GM21526 (cell line): ENCODE data around the gene LOXHD1.

Source experiments
- ATAC-seq: cut with Tn5 transposase; IDR thresholded peaks from one replicate; pipeline ENCODE4 v1.9.1; 2021; ENCODE audit warnings: moderate library complexity; ENCODE audit not compliant: unreplicated experiment, low FRiP score

LOXHD1 gene

DNA sequence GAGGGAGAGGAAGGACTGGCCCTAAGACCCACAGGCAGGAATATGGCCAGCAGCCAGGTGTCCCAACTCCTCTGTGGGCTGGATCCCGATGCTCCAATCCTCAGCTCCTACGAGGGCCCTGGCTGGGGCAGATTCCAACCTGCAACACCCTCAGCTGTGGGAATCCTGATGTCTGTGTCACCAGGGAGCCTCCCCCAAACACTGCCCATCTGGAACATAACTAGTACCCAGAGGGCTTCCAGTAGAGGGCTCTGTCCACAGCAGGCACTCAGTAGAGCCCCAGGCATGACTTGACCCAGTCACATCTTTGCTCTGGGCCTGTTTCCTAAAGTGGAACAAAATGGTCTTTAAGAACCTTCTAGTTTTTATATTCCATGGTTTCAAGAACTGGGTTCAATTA lies 20.6 kb upstream of the LOXHD1 start:
- ATAC-seq = no peak

- ATAC-seq = no peak
These were observed 19.3 kb upstream of the LOXHD1 start for GRCh38 chr18:46676182-46676835.

DNA sequence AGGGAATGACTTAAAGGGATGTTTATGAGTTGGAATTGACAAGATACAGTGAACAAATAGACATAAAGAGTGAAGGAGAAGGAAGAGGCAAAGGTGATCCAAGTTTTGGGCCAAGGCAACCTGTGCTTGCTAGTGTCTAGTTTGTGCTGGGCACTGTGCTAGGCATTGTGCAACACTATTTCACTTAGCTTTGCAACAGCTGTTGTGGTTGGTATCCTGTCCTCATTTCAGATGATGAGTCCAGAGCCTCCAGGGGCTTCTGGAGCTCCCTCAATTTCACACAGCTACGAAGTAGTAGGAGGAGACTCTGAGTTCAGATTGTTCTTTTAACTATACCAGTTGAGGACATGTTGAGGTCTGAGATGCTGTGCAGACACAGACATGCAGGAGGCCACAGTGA lies 18.1 kb upstream of the LOXHD1 start:
- no peak for ATAC-seq

GRCh38 chr18:46672062-46672970 lies 15.3 kb upstream of the LOXHD1 start:
- no peak for ATAC-seq

GRCh38 chr18:46668694-46669093 lies 11.7 kb upstream of the LOXHD1 start:
- ATAC-seq = no peak

- no peak for ATAC-seq
These were observed 11.1 kb upstream of the LOXHD1 start for GRCh38 chr18:46668135-46668534.

GRCh38 chr18:46663539-46663938 lies 6.5 kb upstream of the LOXHD1 start:
- no peak for ATAC-seq

DNA sequence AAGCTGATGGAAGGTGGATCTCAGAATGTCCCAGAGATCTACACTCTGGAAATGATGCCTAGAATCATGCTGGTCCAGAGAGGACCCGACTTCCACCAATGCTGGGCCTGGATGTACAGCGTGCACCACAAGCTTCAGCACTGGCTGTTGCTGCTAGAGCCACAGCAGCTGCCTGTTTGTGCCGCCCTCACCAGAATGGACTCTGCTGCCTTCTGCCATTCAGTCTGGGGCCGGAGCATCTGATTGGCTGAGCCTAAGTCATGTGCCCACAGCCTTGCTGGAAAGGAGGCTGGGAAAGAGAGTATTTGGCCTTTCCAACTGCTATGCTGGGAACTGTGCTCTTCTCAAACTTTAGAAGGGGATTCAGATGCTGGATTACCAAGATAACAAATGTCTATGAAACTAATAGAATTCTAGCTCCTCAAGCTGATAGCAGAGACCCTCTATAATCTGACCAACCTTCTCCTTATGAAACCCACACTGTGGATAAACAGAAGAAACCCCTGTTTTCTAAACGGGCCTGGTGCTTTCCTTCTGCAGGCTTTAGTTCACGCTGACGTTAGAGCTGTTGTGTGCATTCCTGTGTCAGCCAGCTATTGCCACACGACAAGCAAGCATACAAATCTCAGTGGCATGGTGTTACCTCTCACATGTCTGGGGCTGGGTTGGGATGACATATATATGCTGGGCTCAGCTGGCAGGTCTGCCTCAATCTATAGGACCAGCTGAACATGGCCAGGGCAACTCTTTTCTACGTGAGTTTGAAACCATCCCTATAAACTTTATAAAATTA lies 4.1 kb upstream of the LOXHD1 start:
- no peak for ATAC-seq

DNA sequence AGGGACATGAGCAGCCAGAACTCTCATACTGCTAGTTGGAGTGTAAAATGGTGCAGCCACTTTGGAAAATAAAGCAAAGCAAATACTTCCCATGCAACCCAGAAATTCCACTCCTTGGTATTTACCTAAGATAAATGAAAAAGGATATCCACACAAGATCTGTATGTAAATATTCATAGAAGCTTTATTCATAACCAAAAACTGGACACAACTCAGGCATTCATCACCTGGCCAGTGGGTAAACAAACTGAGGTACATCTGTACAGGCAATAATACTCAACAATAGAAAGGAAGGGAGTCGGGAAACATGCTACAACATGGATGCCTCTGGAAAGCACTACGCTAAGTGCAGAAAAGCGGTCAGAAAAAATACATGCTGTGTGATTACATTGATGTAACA lies 2.5 kb upstream of the LOXHD1 start:
- no peak for ATAC-seq

- ATAC-seq = no peak
These were observed 500 bp downstream of the LOXHD1 start for GRCh38 chr18:46656326-46657114.

GRCh38 chr18:46652372-46652771 lies 4.6 kb downstream of the LOXHD1 start:
- no peak for ATAC-seq

- no peak for ATAC-seq
These were observed 6.3 kb downstream of the LOXHD1 start for GRCh38 chr18:46650681-46651080.

GRCh38 chr18:46649071-46649862 lies 7.8 kb downstream of the LOXHD1 start:
- ATAC-seq = no peak

GRCh38 chr18:46646468-46646867 lies 10.6 kb downstream of the LOXHD1 start:
- no peak for ATAC-seq

- no peak for ATAC-seq
These were observed 14.5 kb downstream of the LOXHD1 start for GRCh38 chr18:46642561-46642960.

- ATAC-seq = no peak
These were observed 15.1 kb downstream of the LOXHD1 start for GRCh38 chr18:46641917-46642316.

DNA sequence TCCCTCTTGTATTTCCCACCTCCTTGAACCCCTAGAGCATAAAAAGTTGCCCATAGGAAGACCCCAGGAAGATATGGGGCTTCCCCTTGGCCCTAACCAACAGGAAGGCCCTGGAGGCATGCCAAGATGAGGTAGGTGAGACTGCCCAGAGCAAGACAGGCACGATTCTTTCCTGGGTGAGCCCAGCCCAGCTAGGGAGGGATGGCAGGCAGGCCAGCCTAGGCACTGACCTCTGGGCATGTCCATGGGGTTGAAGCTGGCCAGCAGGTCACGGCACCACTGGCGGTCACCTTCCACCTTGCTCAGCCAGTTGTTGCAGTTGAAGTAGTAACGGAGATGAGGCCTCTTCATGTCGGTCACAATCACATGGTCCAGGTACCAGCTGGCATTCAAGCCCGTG lies 17.6 kb downstream of the LOXHD1 start:
- ATAC-seq = no peak

DNA sequence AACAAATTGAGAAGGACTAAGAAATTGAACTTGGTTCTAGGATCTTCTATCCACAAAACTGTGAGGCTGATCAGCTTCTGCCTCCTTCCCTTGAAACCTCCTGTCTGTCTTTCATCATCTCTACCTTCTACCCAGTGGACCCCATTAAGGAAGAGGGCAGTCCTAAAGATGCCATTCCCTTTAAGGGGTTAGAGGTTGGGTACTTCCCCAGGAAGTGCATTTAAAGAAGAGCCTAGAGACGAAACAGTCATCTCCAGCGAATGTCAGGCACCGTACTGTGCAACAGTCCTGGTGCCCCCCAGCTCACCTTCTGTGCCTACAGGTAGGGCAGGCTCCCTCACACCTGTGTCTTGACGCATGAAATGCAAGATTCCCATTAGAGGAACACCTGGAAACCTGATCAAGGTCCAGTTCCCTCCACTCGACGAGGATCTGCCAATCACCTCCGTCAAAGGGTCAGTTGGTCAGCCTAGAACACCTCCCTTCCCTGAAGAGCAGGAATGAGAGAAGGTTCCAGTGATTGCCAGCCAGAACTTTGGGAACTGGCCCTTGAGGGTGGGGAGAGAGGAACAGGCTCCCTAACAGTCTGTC lies 20.9 kb downstream of the LOXHD1 start:
- no peak for ATAC-seq

DNA sequence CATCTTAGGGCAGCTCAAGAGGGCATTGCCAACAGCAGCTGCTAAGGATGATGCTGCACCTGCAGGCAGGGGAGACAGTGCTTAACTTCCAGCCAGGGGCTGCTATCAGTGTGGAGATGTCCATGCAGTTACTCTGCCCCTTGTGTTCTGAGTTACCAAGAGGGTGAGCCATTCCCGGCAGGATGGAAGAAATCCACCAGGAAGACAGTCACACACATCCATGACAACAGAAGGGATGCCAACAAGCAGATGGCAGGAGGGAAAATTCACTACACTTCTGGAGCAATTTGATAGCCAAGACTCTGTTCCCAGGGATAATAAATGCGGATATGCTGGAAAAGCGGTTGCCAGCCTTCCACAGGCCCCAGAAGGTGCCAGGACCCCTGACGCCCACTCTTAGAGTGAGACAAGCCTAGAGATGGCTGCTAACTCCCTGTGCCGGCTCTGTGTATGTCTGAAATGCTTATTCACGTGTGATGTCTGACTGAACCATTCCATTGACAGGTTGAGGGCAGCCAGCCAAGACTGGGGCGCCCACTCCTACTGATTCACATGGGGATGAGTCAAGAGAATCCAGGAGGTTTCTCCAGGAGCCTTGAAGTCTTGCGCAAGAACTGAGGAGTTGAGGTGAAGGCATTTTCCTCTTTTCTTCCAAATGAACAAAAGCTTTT lies 24.5 kb downstream of the LOXHD1 start:
- no peak for ATAC-seq
